Activated naive CD4-positive, alpha-beta T cell treated with anti-CD3 and anti-CD28 coated beads, Interleukin-2, amount 50 U/mL, for 16 hours (primary cell): ENCODE data around the gene MSI2.

Experiments used
- DNase-seq: peaks from one replicate; pipeline ENCODE4 v3.0.0-alpha.2; 2020

MSI2 gene

DNA sequence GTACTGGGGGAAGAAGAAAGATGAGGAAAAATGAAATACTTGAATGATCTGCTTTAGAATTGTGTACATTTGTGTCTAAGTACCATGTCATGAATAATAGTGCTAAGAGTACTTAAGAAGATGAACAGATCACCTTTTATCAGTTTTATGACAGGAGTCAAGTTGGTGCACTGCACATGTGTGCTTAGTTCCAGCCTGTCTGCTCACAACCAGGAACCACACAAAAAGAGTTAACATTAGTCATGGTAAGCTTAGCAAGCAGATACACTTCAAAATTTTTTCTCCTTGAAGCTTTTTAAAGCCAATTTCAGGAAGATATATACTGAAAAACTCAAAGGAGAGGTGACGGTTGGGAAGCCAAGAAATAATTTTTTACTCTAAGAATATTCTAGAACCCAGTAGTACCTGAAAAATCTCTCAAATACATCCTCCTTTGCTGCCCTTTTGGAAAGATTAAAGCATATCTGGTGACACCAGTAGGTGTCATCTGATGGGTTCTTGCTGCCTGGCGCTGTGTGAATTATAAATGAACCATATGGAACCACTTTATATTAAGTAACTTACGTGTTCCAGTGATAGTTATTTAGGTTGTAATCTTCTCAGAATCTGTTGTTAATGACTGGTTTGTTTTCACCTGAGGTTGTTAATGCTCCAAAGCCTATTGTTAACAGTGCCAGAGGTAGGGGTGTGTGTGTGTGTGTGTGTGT is 93.4 kb downstream of the MSI2 start:
- DNase-seq, result no peak

DNA sequence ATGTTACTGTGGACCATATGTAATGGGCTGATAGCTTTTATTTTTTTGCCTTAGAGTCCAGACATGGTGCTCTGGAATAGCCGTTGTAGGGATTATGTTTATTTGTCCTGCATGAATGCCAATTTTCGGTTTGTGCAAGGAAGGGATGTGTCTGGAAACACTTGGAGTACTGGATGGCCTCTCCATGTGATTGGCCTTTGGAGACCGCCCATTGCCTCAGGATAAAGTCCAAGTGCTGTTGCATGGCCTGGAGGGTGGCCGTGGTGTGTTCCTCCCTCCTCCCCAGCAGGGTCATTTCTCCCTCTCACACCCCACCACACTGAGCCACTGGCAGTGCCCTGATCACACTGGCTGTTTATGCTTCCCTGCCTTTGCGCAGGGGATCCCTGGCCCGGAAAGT is 93.9 kb downstream of the MSI2 start:
- DNase-seq, result no peak

GRCh38 chr17:57352665-57353175 is 96.4 kb downstream of the MSI2 start:
- no peak for DNase-seq

DNA sequence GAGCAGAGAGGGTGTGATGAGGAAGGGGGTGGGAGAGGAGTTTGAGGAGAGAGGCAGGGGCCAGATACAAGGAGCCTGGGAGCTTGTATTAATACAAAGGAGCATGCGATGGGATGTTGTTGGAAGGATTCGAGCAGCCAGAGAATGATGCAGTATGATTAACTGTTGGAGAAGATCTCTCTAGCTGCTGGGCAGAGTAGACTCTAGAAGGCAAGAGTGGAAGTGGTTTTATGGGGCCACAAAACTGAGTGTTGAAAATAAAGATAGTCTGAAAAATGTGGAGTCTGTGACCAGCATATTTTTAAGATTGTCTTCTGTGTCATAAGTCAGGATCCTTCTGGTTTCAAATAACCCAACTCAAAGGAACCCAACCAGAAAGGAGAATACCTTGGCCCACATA is 98.3 kb downstream of the MSI2 start:
- DNase-seq, result no peak

GRCh38 chr17:57355090-57355859 is 99.0 kb downstream of the MSI2 start:
- DNase-seq, result no peak

DNA sequence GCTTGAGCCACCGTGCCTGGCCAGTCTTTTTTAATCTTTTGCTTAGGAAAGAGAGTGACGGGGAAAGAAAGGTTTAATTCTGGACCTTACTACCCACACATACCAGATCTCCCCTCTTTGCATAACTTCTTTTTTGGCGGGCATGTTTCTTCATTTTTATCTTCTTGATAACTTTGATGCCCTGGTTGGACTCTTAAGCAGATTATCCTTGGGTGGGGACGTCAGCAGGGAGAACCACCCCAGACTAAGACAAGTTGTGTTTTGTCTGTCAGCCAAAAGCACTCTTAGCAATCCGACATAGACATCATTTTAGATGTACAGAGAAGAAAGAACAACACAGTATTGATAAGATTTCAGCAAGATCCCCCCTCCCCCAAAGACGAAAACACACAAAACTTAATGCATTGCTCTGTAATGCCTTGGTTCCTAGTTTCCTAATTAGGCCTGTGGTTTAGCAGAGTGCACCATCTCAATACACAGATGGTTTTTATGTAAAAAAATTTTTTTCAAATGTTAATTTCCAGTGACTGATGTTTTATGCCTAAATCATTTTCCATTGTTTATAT is 99.9 kb downstream of the MSI2 start:
- no peak for DNase-seq

DNA sequence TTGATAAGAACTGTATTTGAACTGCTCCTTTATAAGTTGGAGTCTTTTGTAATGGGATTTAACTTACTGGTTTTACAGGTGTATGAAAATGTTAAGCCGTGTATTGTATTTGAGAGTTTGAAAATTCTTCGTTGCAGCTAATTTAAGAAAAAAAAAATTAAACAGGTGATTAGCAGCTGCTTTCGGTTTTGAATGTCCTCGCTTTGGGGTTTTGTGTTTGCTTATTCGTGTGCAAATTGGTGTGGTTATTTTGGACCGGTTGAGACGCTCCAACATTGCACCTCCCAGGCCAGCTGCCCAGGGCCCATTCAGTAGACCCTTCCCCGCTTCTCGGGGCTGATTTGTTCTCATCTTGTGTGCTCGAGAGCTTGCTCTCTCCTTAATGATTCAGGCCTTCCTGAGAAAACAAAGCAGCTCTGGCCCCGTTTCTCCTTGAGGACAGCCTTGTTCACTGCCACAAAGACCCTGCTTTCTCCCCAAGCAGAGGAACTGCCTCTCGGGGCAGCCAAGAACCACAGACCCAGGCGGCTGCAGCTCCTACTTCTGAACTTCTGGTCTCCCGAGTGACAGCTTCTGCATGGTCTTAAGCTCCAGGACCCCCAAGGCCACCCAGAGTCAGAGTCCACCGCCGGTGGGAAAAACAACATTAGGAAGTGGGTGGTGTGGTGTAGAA is 100.5 kb downstream of the MSI2 start:
- DNase-seq, result no peak

- no peak for DNase-seq
Measured at GRCh38 chr17:57357392-57357784, 101.1 kb downstream of the MSI2 start.

DNA sequence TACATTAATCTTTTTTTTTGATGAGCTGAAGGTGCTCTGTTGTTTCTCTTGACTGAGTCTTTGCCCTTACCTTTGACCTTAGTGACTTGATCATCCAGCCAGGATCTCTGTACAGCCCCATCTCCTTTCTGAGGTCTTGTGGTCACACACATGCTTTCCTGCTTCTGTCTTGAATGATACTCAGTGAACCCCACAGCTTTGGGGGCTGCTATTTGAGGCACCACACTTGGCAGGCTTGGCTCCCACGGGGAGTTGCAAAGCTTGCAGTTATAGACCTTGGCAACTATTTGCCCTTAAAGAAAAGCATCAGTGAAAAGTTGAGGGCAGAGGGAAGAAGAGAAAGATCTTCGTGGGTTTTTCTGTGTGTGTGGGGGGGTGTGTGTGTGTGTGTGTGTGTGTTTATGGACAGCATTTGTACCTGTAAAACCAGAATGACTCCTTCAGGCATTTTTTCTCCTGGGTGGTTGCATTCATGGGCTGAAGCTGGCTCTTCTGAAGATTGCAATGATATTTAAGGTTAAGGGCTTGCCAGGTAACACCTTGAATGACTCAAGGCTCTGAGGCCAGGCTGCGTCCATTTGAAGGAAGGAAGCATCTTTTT is 101.6 kb downstream of the MSI2 start:
- DNase-seq, result no peak

- no peak for DNase-seq
Measured at GRCh38 chr17:57360266-57360665, 103.9 kb downstream of the MSI2 start.

- DNase-seq, result no peak
Measured at GRCh38 chr17:57362797-57363556, 106.7 kb downstream of the MSI2 start.

DNA sequence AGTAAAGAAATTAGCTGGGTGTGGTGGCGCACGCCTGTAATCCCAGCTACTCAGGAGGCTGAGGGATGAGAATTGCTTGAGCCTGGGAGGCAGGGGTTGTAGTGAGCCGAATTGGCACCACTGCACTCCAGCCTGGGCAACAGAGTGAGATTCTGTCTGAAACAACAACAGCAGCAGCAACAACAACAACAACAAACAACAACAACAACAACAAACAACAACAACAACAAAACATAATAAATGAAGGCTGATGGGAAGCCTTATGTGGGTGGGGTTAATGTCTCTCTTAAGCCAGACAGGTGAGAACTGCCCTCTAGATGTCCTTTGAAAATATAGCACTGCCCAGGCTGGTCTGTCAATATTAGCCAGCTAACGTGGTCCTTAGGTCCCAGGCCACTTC is 107.3 kb downstream of the MSI2 start:
- no peak for DNase-seq

GRCh38 chr17:57363998-57364643 is 107.8 kb downstream of the MSI2 start:
- DNase-seq, result no peak

- no peak for DNase-seq
Measured at GRCh38 chr17:57365420-57365819, 109.1 kb downstream of the MSI2 start.

- no peak for DNase-seq
Measured at GRCh38 chr17:57366177-57366557, 109.8 kb downstream of the MSI2 start.

GRCh38 chr17:57366558-57367351 is 110.4 kb downstream of the MSI2 start:
- DNase-seq, result no peak

- no peak for DNase-seq
Measured at GRCh38 chr17:57368637-57369336, 112.5 kb downstream of the MSI2 start.

DNA sequence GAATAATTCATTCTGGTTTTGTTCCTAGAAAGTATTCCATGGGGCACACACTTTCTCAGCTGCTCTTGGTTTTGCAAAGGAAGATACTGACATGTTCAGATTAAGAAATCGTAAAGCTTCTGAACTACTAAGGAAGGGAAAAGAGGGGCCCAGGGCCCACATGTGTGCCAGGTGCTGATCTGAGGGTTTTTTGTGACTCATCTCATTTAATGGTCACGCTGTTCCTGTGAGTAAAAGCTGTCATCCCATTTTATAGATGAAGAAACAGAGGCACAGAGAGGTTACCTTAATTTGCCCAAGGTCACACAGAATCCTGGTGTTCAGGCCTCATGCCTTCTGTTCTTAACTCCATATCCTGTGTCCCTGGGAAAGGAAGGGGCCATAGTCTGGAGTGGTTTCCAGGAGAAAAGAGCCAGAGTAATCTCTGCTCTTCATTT is 113.2 kb downstream of the MSI2 start:
- no peak for DNase-seq

DNA sequence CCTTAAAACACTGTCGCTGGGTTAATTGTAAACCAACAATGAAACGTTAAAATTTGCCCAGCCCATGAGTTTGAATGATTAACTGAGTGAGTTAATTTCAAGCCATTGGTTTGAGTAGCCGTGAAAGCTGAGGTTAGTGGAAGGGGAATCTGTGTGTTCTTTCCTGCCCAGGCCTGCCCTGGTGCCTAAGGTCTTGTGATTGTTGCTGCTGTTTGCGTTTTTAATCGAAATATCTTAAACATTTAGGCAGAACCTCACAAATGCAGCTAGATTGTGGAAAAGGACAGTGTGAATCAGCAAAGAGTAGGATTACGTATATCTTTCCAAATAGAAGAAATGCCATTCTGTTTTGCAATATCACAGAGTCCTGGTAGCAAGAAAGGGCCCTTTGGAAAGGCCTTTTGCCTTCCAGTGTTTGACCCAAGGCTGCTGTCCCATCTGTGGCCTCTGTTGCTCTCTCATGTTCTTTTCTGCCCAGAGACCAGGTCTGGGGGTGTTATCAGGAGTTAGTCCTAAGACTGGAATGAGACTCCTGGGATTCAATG is 113.8 kb downstream of the MSI2 start:
- no peak for DNase-seq

DNA sequence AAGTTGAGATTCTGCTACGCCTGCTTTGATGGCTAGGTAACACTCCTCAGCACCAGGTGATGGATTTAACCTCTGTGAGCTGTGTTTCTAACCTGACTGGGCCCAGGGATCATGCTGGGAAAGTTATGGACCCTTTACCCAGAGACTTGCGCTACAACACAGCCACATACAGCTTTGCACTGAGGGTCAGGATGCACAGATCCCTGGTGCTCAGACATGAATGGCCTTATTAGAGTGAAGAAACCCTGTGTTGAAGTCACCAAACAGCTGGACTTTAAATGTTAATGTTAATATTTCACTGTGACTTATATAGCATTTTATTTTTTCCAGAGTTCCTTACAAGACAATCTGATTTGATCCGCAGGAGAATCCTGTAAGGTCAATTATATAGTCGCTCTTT is 114.3 kb downstream of the MSI2 start:
- no peak for DNase-seq
